ENCODE results near the gene ZBED3.
"Not testable (repeated sequence)": the region's sequence is repeated elsewhere in the genome, so short reads cannot be mapped to it uniquely, and the experiment has no call there.

Gene ZBED3, protein sequence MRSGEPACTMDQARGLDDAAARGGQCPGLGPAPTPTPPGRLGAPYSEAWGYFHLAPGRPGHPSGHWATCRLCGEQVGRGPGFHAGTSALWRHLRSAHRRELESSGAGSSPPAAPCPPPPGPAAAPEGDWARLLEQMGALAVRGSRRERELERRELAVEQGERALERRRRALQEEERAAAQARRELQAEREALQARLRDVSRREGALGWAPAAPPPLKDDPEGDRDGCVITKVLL

DNA sequence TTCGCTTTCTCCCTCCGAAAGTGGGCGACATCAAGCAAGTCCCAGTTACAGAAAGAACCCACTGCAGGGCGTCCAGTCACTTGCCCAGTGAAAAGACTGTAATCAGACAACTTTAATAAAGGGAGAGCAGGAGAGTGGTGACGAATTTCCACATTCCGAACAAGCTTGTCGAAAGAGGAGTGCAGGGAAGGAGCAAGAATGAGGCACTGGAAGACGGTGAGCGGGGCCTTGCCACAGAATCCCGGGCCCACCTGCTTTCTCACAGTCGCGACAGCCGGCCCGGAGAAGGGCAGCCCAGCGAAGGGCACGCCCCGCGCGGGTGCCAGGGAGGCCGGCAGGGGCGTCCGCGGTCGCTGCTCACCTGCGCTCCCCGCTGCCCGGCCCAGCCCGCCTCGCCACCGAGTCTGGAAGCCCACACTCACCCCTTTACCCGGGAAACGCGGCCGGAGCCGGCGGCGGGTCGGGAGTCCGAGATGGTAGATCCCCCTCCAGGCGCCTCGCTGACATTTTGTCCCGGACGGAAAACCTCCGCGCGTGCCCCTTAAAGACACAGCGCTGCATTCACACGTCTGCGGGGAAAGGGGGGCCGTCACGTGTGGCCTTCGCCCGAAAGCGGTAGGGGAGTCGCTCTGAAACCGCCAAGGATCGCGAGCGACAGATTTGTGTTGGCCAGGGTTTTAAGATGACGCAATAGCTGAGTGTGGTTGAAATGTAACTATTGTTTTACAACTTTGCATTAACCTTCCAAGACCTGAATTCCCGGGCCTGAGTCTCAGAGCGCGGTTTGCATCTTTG lies at the start of gene ZBED3:
TSS of gene ZBED3 (minus strand) at position 597 of the 795 bp plus-strand sequence. CDS start 9,407 bp downstream, outside the sequence.
- DNase-seq: peak; percentile 38 to 47

DNA sequence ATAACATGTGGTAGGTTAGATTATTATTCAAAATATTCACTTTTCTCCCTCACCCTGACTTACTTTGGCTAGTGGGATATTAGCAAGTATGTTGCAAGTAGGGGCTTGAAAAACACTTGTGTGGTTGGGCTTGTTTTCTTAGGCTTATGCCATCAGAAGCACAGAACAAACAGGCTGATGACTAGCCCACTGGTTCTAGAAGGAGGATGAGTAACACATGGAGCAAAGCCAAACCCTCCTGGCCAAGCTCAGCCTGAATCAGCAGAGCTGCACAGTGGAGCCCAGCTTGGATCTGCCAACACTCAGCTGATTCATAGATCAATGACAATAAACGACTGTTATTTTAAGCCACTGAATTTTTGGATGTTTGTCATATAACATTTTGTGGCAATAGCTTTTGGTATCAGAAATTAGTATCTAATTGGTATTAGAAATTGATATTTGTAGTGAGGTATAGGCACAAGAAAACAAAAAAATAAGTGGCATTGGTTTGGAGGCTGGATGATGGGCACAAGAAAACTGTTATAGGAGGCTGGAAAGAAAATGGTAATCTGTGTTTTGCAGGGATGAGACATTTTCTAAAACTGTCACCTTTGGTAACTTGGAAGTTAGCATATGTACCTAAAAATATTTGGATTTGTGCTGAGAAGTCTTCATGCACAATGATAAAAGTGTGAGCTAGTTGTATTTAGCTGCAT lies 46.1 kb upstream of the ZBED3 start:
- no peak for DNase-seq

DNA sequence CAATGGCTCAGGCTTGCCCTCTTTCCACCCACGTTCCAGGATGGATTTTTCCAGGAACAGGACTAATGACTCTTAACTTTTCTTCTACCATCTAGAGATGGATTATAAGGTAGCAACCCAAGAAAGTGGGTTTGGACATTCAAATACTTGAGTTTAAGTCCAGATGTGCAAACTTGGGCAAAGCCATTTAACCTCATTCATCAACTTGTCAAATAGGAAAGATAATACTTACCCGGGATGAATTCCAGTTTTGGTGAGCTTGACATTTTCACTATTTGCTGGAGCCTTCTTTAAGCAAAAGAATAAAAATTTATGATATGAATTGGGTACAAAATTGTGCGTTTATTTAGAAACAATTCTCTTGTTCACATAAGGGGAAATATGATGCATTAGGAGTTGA lies 44.3 kb upstream of the ZBED3 start:
- no peak for DNase-seq

DNA sequence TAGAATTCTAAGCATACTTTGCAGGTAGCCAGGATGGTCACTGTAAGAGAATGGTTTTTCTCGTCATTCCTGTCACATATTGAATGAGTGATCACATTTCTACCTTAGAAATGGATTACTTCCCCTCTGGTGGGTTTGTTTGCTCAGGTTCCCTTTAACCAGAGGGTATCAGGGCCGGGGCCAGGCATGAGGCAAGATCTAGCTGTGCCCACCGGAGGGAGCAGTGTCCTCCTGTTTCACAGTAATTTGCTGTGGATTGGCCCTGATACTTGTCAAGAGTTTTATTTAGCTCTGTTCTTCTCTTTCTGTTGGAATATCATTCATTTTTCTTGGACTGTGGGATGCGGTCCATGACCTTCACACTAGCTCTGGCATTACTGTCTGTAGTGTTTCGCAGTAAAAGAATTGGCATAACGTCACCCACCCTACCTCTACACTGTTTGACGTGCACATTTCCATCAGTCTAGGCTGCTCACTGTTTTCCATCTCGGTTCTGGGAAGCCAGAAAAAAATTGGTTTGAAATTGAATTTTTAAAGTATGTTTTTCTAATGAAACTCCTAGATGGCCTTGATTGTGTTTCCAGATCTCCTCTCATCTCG lies 42.4 kb upstream of the ZBED3 start:
- DNase-seq: no peak

DNA sequence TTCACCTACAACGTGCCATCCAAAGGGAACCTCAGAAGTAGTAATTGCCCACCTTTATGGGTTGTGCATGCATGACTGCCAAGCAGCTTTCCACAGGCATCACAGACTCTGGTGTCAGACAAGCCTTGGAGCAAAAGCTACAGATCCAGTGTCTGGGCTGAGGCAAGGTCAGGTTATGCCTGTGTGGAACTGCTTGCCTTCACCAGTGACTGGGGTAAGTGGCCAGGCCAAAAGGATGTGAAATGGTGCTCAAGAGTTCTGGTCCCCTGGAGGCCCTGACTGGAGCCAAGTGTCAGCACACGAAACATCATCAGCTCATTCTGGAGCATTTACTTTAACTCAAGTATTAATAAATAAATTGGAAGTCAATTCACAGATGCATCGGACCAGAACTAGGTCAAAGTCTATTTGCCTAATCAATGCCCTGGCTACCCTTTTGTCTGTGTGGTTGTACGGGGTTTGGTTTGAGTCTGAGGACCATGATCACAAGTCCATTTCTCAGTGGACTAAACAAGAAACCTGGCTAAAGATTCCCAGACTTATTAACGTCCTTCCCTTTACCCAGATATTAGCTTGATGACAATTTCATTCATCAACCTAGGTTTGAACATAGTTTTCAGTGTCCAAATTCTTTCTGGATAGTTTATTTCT lies 41.5 kb upstream of the ZBED3 start:
- no peak for DNase-seq

DNA sequence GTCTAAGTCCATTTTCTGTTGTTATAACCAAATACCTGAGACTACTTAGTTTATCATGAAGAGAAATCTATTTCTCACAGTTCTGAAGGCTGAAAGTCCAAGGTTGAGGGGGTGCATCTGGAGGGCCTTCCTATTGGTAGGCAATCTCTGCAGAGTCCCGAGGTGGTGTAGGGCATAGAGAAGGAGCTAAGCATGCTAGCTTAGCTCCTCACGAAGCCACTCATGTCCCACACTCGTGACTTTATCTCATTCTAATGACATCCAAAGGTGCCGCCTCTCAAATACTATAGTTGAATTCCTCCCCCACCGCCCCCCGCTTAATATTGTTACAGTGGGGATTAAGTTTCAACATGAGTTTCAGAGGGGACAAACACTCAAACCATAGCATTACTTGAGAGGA lies 36.0 kb upstream of the ZBED3 start:
- no peak for DNase-seq

DNA sequence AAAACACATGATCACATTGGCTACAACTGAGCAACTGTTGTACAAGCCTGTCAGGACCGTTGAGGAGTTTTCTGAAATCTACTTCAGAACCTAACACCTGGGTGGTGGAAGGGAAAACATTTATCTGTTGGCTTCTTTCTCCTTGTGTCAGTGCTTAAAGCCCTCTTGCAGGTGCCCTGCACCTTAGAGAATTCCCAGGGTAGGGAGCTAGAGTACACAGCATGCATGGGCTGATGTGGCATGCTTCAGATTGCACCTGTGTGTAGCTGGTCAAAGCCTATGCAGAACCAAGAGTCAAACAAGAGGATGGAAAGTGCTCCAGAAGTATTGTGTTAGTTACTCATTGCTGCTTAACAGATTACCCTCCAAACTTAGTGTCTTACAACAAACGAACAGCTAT lies 33.6 kb upstream of the ZBED3 start:
- DNase-seq: no peak

DNA sequence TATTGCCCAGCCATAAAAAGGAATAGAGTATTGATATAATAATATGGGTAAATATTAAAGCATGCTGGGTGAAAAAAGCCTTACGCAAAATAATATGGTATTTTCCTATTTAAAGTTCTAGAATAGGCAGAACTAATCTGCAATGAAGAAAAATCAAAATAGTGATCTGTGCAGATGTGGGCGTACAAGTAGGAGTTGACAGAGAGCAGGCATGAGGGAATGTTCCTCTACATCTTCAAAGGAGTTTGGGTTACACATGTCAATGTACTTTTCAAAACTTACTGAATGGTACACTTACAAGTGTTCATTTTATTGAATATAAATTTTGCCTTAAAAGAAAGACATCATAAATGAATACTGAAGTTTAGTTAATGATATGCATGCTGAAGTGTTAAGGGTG lies 33.0 kb upstream of the ZBED3 start:
- no peak for DNase-seq

DNA sequence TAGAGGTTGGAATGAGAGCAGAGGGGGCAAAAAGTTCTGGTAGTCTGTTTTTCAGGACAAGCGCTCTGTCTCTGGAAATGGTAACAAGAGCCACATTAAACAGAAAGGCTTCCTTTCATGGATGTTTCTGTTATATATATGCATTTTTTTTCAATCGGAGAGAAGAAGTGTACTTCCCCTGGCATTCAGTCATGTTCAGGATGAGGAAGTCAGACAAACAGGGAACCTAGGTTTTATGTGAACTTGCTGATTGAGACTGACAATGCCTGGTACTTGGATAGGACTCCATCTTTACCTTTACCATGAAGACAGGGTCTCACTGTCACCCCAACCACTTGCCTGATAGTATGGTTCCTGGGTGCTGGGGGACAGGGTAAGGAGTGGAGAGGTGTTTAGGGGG lies 30.1 kb upstream of the ZBED3 start:
- peak; percentile 42 to 50 for DNase-seq

DNA sequence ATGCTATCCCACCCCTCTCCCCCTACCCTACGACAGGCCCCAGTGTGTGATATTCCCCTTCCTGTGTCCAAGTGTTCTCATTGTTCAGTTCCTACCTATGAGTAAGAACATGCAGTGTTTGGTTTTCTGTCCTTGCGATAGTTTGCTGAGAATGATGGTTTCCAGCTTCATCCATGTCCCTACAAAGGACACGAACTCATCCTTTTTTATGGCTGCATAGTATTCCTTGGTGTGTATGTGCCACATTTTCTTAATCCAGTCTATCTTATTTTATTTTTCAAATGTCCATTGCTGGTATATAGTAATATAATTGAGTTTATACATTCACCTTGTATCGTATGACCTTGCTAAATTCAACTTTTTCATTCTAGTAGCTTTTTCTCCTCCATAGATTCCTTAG lies 19.9 kb upstream of the ZBED3 start:
- DNase-seq: not testable (repeated sequence)

DNA sequence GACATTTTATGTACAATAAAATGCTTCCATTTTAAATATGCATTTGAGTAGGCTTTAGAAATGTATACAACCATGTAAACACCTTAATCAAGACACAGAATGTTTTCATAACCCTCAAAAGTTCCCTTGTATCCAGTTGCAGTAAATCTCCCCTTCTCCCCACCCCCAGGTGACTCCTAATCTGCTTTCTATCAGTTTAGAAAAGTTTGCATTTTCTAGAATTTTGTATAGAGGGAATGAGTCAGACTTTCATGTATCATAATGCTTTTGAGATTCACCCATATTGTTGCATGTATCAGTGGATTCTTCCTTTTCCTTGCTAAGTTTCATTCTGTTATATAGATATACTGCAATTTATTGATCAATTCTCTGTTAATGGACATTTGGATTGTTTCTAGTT lies 17.7 kb upstream of the ZBED3 start:
- DNase-seq: no peak

DNA sequence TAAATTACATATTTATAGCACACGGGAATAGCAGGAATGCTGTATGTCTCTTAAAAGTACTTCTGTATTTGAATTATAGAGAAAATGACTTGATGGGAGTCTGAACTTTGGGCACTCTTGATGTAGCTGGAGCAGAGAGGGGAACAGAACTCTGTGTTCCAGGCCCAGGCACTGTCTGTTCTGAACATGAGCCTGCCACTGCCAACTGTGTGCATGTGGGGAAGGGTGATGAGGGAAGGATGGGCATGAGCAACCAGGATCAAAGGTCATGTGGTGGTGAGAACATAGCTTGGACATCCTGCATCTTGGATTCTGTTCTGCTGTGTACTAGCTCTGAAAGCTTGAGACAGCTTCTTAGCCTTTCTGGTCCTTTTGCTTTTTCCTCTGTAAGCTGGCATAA lies 16.4 kb upstream of the ZBED3 start:
- no peak for DNase-seq

DNA sequence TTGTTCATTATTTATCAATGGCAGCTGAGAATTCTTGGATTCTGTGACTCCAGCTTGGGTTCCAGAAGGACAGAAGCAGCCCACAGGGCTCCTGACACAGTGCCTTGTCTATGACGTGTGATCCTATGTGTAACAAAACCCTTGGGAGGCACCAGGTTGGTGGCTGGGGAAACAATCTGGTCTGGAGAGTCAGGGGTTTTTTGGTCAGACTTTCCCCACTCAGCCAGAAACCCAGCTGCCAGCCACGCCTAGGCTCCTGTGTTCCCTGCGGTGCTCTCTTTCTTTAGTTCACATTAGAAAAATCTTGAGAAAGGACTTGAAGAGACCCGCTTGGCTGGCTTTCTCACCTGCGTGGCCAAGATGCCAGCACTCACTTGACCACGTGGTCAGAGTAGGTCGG lies 15.5 kb upstream of the ZBED3 start:
- DNase-seq: no peak

DNA sequence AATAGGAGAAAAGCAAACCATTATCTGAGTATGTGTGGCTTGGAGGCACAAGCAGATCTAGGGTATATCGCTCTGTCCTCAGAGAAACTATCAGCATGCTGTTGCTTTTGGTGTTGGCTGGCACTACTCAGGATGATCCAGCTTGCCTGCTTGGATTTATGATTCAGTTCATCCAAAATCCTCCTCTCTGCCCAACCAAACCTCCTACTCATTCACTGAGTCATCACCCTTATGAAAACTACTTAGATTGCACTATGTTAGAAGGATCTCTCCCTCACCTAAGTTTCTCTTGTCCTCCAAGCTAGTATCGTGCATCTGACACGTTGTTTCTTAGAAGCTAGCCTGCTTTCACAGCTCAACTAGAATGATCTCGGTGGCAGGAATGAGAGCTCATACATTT lies 14.2 kb upstream of the ZBED3 start:
- DNase-seq: peak in 1 of 2 donors; percentile 66

DNA sequence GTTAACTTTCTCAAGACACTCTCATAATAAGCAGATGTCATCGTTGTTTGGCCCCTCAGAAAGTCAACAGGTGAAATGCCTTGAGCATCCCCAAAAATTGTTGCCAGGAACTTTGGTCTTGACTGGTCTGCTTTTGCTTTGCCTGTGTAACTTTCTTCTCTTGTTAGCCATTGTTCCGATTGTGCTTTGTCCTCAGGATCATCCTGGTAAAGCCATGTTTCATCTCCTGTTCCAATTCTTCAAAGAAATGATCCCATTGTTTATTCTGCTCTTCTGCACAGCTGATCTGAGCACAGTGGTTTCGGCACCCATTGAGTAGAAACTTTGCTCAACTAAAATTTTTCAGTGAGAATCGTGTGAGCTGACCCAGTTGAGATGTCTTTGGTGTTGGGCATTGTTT lies 8.1 kb upstream of the ZBED3 start:
- no peak for DNase-seq

DNA sequence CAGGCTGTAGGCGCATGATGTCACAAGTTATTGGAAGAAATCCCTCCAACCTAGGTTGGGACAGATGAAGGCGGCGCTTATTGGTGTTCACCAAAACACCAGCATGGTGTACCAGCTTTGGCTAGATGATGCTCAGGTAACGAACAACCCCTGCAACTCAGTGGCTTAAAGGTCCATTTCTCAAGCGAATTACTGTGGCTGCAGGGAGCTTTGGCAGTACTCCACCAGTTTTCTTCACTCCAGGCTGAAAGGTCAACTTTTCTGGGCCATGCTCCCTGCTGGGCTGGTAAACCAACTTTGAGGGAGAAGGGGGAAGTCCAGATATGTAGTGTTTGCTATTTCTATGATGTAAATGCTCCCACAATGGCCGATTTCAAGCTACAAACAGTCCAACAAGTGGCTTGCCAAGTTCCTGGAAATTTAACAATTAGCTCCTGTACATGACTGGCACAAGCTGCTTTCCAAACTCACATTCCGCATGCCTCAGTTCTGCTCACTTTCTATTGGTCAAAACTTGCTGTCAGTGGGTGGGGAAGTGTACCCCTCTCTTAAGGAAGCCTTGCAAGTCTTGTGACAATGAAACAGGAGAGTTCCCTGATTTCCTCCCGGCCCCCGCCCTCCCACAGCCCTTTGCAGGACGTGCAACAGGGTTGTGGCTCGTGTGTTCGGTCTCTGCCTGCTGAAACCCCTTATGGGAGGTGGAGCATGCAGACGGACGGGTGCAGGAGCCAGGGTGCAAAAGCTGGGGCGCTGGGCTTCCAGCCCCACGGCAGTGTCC lies 588 bp upstream of the ZBED3 start:
- peak; percentile 75 to 94 for DNase-seq

DNA sequence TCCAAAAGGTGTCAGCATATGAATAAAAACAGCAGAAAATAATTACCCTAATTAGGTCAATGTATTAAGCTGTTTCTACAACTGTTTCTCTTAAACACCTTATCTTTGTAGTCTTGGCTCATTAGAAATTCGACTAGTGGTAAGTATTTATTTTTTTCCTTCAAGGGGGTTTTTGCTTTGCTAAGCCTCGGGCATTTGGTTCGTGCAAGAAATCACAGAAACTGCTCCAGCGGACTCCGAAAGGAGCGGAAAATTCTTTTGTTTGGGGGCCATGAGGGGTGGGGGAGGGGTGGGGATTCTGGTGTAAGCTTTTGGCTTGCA lies 757 bp downstream of the ZBED3 start:
- peak in 1 of 2 donors; percentile 34 for DNase-seq

DNA sequence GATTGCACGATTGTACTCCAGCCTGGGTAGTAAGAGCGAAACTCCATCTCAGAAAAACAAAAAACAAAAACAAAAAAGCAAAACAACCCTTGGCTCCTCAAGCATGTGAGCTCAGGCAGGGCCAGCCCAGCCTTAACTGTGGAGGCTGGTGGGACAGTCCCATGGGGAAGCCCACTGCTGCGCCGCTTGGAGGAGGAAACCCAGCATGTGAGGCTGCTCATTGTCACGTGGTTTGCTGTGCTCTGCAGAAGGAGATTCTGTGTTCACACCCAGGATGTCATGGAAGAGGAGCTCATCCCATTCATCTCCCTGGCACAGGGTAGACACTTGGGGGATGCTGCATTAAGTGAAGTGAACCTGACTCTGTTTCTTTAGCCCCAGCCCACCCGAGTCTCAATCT lies 4.0 kb downstream of the ZBED3 start:
- DNase-seq: peak; percentile 52 to 74

DNA sequence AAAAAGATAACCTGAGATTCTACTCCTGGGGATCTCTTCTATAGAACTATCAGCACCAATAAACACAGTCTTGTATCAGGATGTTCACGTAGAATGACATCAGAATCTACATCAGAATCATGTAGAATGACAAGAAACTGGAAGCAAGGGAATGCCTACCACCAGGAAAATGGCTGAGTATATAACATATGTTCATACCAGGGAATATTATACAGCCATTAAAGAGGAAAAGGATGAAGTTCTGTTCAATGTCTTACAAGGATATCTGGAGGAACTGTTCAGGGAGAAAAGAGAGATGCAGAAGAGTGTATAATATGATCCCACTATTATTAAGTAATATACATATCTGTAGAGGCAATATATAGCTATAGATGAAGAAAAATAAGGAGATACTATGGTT lies 4.8 kb downstream of the ZBED3 start:
- no peak for DNase-seq

DNA sequence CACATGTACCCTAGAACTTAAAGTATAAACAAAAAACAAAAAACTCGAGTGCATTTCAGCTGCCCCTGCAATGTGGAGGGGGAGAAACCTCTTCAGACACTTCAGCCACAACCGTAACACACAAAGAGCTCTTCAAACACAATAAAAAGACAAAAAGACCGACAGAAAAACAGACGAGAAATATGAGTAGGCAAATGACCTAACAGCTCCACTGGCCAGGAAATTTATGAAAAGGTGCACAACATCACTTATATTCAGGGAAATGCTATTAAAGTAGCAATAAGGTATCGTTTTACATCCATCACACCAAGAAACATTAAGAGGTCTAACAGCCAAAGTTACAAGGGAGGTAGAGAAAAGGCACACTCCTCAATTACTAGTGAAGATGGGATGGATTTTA lies 6.2 kb downstream of the ZBED3 start:
- no peak for DNase-seq

DNA sequence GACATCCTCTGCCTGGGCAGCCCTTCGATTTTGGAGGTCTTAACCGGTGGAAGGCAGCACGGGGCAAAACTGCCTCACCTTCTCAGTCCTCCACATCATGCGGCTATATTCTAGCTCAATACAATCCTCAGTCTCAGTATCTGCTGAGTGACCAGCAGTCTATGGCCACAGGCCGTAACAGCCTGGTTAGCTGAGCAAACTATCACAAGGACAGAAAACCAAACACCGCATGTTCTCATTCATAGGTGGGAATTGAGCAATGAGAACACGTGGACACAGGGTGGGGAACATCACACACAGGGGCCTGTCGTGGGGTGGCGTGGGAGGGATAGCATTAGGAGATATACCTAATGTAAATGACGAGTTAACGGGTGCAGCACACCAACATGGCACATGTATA lies 6.6 kb downstream of the ZBED3 start:
- not testable (repeated sequence) for DNase-seq

DNA sequence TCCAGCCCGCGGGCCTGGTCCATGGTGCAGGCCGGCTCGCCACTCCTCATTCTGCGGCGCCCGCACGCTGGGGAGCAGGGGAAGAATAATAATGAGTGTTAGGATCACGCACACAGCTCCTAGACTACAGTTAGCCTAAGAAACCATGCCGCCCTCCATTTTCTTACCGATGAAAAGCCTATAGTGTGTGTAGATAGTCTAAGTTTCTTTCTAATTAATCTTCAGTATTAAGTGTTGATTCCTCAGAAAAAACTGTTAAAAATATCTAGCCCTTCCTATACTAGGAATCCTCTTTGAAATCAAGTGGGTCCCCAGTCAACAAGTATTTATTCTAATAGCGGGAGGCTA lies 9.3 kb downstream of the ZBED3 start:
- DNase-seq: no peak
